C4-2B (cell line): ENCODE data around the gene MNAT1.
"Not testable (repeated sequence)": the region's sequence is repeated elsewhere in the genome, so short reads cannot be mapped to it uniquely, and the experiment has no call there.

Experiments used
- H3K27ac ChIP-seq: fragments of 450-650 bp; 2 replicates; pipeline ENCODE4 v1.5.1; 2017
- CTCF ChIP-seq: fragments of 450-650 bp; conservative IDR thresholded peaks from 2 replicates; pipeline ENCODE4 v1.5.1; 2017; ENCODE audit warnings: mild to moderate bottlenecking
- ZFX ChIP-seq: fragments of 450-650 bp; IDR thresholded peaks from 2 replicates; pipeline ENCODE4 v1.6.1; 2017

MNAT1 gene

GRCh38 chr14:60884134-60884533, 149.6 kb downstream of the MNAT1 start:
- H3K27ac ChIP-seq: no peak overlapping the region
- TF ChIP-seq ZFX: no peak
- no peak for TF ChIP-seq CTCF

GRCh38 chr14:60890636-60891035, 156.1 kb downstream of the MNAT1 start:
- H3K27ac ChIP-seq: not testable (repeated sequence)

DNA sequence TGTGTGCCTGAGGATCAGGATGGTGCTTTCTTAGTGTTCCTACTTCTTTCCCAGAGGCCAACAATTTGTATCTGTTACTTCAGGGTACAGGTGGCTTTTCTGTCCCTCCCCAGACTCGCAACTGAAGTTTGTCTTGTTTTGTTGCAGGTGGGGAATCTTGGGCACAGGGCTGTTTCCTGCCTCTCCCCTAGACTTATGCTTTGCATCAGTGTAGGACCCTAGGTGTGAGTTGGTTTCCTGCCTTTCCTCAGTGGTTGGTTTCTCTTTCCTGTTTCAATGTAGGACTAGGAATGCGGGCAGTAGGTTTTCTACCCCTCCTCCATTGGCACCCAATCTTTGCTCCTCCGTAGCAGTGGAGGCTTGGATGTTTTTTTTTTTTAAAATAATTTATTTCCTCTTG, 159.3 kb downstream of the MNAT1 start:
- no peak for TF ChIP-seq CTCF
- no peak overlapping the region for H3K27ac ChIP-seq

- H3K27ac ChIP-seq: no peak overlapping the region
- TF ChIP-seq ZFX (no peak), CTCF (no peak)
Measured at GRCh38 chr14:60904381-60904780, 169.8 kb downstream of the MNAT1 start.

- no peak overlapping the region for H3K27ac ChIP-seq
- TF ChIP-seq CTCF (no peak), ZFX (no peak)
Measured at GRCh38 chr14:60905923-60906322, 171.4 kb downstream of the MNAT1 start.

DNA sequence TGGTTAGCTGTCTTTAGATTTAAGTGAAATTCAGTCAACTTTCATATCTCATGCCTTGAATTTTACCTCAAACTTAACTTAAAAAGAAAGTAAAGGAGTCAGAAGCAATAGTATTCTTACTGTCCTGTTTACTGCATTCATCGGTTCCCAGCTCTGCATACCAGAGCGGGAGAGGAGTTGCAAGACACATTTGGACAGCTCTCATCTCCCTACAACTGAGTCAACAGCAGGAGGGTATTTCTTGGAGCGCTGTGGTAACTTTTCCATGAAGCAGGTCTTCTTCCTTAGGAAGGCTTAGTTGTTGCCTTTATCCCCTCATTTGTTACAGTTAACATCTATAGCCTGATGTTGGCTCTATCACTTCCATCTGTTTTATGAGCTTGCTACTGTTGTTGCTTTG, 181.2 kb downstream of the MNAT1 start:
- TF ChIP-seq ZFX: no peak
- no peak for TF ChIP-seq CTCF

GRCh38 chr14:60922050-60922449, 187.5 kb downstream of the MNAT1 start:
- TF ChIP-seq ZFX: no peak
- no peak for TF ChIP-seq CTCF
- no peak overlapping the region for H3K27ac ChIP-seq

More for the DNA sequence above, 181.2 kb downstream of the MNAT1 start:
- H3K27ac ChIP-seq: no peak overlapping the region

GRCh38 chr14:60925286-60925685, 190.7 kb downstream of the MNAT1 start:
- no peak for TF ChIP-seq ZFX
- TF ChIP-seq CTCF: no peak
- no peak overlapping the region for H3K27ac ChIP-seq
